SKM-1 treated with dmso at 0.1 percent for 144 hours (cell line): ENCODE measurements around the gene DEFB131A.
"Not testable (repeated sequence)": the region's sequence is repeated elsewhere in the genome, so short reads cannot be mapped to it uniquely, and the experiment has no call there.

ENCODE experiments used
- DNase-seq: peaks from one replicate; lab custom pipeline; 2025; ENCODE audit not compliant: unreplicated experiment; lab: John Stamatoyannopoulos, UW

The DEFB131A gene

GRCh38 chr4:9494256-9495035 lies 50.2 kb downstream of the DEFB131A start:
- not testable (repeated sequence) for DNase-seq

GRCh38 chr4:9495443-9495842 lies 51.2 kb downstream of the DEFB131A start:
- peak; percentile 54 for DNase-seq

- not testable (repeated sequence) for DNase-seq
Observed at GRCh38 chr4:9497575-9498467, 53.6 kb downstream of the DEFB131A start.

- DNase-seq: not testable (repeated sequence)
Observed at GRCh38 chr4:9498468-9499040, 54.3 kb downstream of the DEFB131A start.

- not testable (repeated sequence) for DNase-seq
Observed at GRCh38 chr4:9499974-9500487, 55.8 kb downstream of the DEFB131A start.
